ENCODE results near the gene ATF7IP2. TPM values are rescaled to one million over a fixed set of nuclear protein-coding genes. Genes with fewer than 3 reads are reported as not detected.

ATF7IP2 gene
- total RNA-seq, 1 donor from 2014 or later = 4.2 TPM

- Histone ChIP-seq H3K36me3 (ENCODE audit: control insufficient read depth, insufficient read depth, low read length) (peaks cover 10% of the 10 kb centered on the region), H3K27me3 (ENCODE audit: control insufficient read depth, insufficient read depth, low read length) (no peaks in the 10 kb centered on the region), H3K4me3 (ENCODE audit: low read depth, low read length) (no peak overlapping the region)
- FAIRE-seq = no peak
- no peak for DNase-seq (ENCODE audit: low read depth)
- no peak for TF ChIP-seq CTCF (IDR thresholded peaks at IDR 0.05; ENCODE audit: insufficient read depth, low read length, severe bottlenecking)
These were observed 144.8 kb downstream of the ATF7IP2 start for GRCh38 chr16:10530685-10531084.

- DNase-seq (ENCODE audit: low read depth) (no peak), FAIRE-seq (no peak)
- H3K27me3 ChIP-seq (ENCODE audit: control insufficient read depth, insufficient read depth, low read length) = no peaks in the 10 kb centered on the region
- no peak for TF ChIP-seq CTCF (IDR thresholded peaks at IDR 0.05; ENCODE audit: insufficient read depth, low read length, severe bottlenecking)
- no peak overlapping the region for H3K4me3 ChIP-seq (ENCODE audit: low read depth, low read length)
- H3K36me3 ChIP-seq (ENCODE audit: control insufficient read depth, insufficient read depth, low read length) = peaks cover 10% of the 10 kb centered on the region
These were observed 145.7 kb downstream of the ATF7IP2 start for GRCh38 chr16:10531582-10531981.

Other genes with a start within 250 kb of the ATF7IP2 start
- gene GRIN2A, start 203.6 kb upstream of the ATF7IP2 start, total RNA-seq = not detected in 2 replicates
- 15.5 and 24.6 TPM in 2 replicates for gene EMP2, start 194.5 kb downstream of the ATF7IP2 start, total RNA-seq